IMR-90 (cell line): ENCODE measurements around the gene ASAP2. TPM values are rescaled to one million over a fixed set of nuclear protein-coding genes. Genes with fewer than 3 reads are reported as not detected.

Experiments used
- ATAC-seq: fragments of 200-7000 bp; cut with Tn5 transposase; 2 replicates; pipeline ENCODE4 v1.9.1; 2020; ENCODE audit warnings: low read depth, mild to moderate bottlenecking, moderate library complexity
- BruUV-seq: library from RNA; stranded (reverse); fragments of 400-500 nt; replicated peaks from 2 replicates; lab custom pipeline; 2021; lab: Mats Ljungman, UMichigan
- CTCF ChIA-PET: fragments of 300-600 bp; formaldehyde crosslinking; extraction: SDS; loops from one replicate; lab custom pipeline; 2021; ENCODE audit warnings: antibody characterized with exemption; lab: Yijun Ruan, JAX
- POLR2A ChIA-PET: fragments of 300-600 bp; sonication (Branson Sonifier 250); formaldehyde crosslinking; loops from one replicate; lab custom pipeline; 2022; ENCODE audit warnings: antibody characterized with exemption; ENCODE audit not compliant: unreplicated experiment; lab: Charles Lee
- DNase-seq: peaks from one replicate; pipeline ENCODE4 v3.0.0; 2013
- H2AFZ ChIP-seq: replicated peaks from 2 replicates; pipeline ENCODE3; 2013; ENCODE audit warnings: low read length, mild to moderate bottlenecking; ENCODE audit not compliant: poor library complexity
- H2AK5ac ChIP-seq: 2 replicates; pipeline ENCODE4 v1.6.1; 2013; ENCODE audit warnings: low read depth, low read length, inconsistent platforms
- H2AK9ac ChIP-seq: replicated peaks from 2 replicates; pipeline ENCODE3; 2013; ENCODE audit warnings: mild to moderate bottlenecking, low read depth, low read length, moderate library complexity; ENCODE audit not compliant: poor library complexity
- H2BK120ac ChIP-seq: 2 replicates; pipeline ENCODE4 v1.6.1; 2013; ENCODE audit warnings: low read depth, low read length, inconsistent platforms
- H2BK15ac ChIP-seq: 3 replicates; pipeline ENCODE4 v1.6.1; 2013; ENCODE audit warnings: low read depth, low read length, inconsistent platforms
- H2BK20ac ChIP-seq: 2 replicates; pipeline ENCODE4 v1.6.1; 2013; ENCODE audit warnings: low read depth, mild to moderate bottlenecking, inconsistent platforms, low read length, moderate library complexity
- H2BK5ac ChIP-seq: 2 replicates; pipeline ENCODE4 v1.6.1; 2013; ENCODE audit warnings: mild to moderate bottlenecking, low read depth, low read length, inconsistent platforms; ENCODE audit not compliant: poor library complexity, severe bottlenecking
- H3K14ac ChIP-seq: replicated peaks from 2 replicates; pipeline ENCODE4 v1.6.1; 2013; ENCODE audit warnings: low read depth, low read length, inconsistent platforms
- H3K18ac ChIP-seq: 2 replicates; pipeline ENCODE4 v1.6.1; 2013; ENCODE audit warnings: low read depth, low read length, control low read depth
- H3K23ac ChIP-seq: 2 replicates; pipeline ENCODE4 v1.6.1; 2013; ENCODE audit warnings: low read depth, low read length, inconsistent platforms
- H3K27ac ChIP-seq: 2 replicates; pipeline ENCODE4 v1.5.1; 2013; ENCODE audit warnings: mild to moderate bottlenecking, control low read depth, low read length; ENCODE audit not compliant: insufficient read depth
- H3K27me3 ChIP-seq: 2 replicates; pipeline ENCODE4 v1.6.1; 2013; ENCODE audit warnings: low read length; ENCODE audit not compliant: control insufficient read depth, insufficient read depth
- H3K36me3 ChIP-seq: 2 replicates; pipeline ENCODE4 v1.6.1; 2013; ENCODE audit warnings: low read length, mixed read lengths; ENCODE audit not compliant: control insufficient read depth, insufficient read depth
- H3K4ac ChIP-seq: 2 replicates; pipeline ENCODE4 v1.6.1; 2013; ENCODE audit warnings: low read depth, low read length, inconsistent platforms
- H3K4me1 ChIP-seq: 2 replicates; pipeline ENCODE4 v1.6.1; 2013; ENCODE audit warnings: low read length, mixed read lengths; ENCODE audit not compliant: control insufficient read depth, insufficient read depth
- H3K4me2 ChIP-seq: 2 replicates; pipeline ENCODE4 v1.6.1; 2013; ENCODE audit warnings: low read depth, mild to moderate bottlenecking, control low read depth, low read length, moderate library complexity
- H3K4me3 ChIP-seq: 2 replicates; pipeline ENCODE4 v1.5.1; 2013; ENCODE audit warnings: low read depth, mild to moderate bottlenecking, control low read depth, low read length, moderate library complexity; ENCODE audit not compliant: insufficient read depth
- H3K56ac ChIP-seq: 2 replicates; pipeline ENCODE4 v1.6.1; 2013; ENCODE audit warnings: low read length, inconsistent platforms; ENCODE audit not compliant: insufficient read depth; ENCODE audit errors: extremely low read depth
- H3K79me1 ChIP-seq, 2 experiments: 2 replicates each; pipeline ENCODE4 v1.6.1; 2013; ENCODE audit warnings: low read length in 2 of 2, inconsistent platforms in 1 of 2, low read depth in 1 of 2
- H3K9ac ChIP-seq: 2 replicates; pipeline ENCODE4 v1.6.1; 2013; ENCODE audit warnings: low read depth, low read length, control low read depth
- H3K9me1 ChIP-seq: 2 replicates; pipeline ENCODE4 v1.6.1; 2013; ENCODE audit warnings: low read length, inconsistent platforms; ENCODE audit not compliant: insufficient read depth
- H3K9me3 ChIP-seq: 2 replicates; pipeline ENCODE4 v1.6.1; 2013; ENCODE audit warnings: low read length; ENCODE audit not compliant: control insufficient read depth, insufficient read depth
- H4K20me1 ChIP-seq: 2 replicates; pipeline ENCODE4 v1.6.1; 2013; ENCODE audit warnings: low read length, inconsistent platforms; ENCODE audit not compliant: insufficient read depth
- H4K5ac ChIP-seq: 2 replicates; pipeline ENCODE4 v1.6.1; 2013; ENCODE audit warnings: mild to moderate bottlenecking, low read depth, low read length, control low read depth
- H4K8ac ChIP-seq, 2 experiments: 2 replicates each; pipeline ENCODE4 v1.6.1; 2013; ENCODE audit warnings: low read depth in 2 of 2, low read length in 2 of 2, control low read depth in 1 of 2, inconsistent platforms in 1 of 2
- H4K91ac ChIP-seq: 2 replicates; pipeline ENCODE4 v1.6.1; 2013; ENCODE audit warnings: low read depth, low read length, inconsistent platforms; ENCODE audit not compliant: insufficient read depth
- BHLHE40 ChIP-seq: fragments of 150-350 bp; IDR thresholded peaks from 2 replicates; pipeline ENCODE4 v1.6.1; 2016; ENCODE audit warnings: mild to moderate bottlenecking, low read depth, low read length
- CEBPB ChIP-seq: IDR thresholded peaks from 2 replicates; pipeline ENCODE4 v1.6.1; 2012; ENCODE audit warnings: low read depth, low read length, improper control_type of control experiment
- CHD1 ChIP-seq: IDR thresholded peaks from 2 replicates; pipeline ENCODE4 v1.6.1; 2012; ENCODE audit warnings: low read depth, low read length, improper control_type of control experiment
- CTCF ChIP-seq: conservative IDR thresholded peaks from 2 replicates; pipeline ENCODE4 v1.5.1; 2012; ENCODE audit warnings: mild to moderate bottlenecking, low read depth, low read length, improper control_type of control experiment
- ELK1 ChIP-seq: fragments of 150-350 bp; IDR thresholded peaks from 2 replicates; pipeline ENCODE4 v1.6.1; 2016; ENCODE audit warnings: low read depth, mild to moderate bottlenecking, low read length, moderate library complexity, borderline replicate concordance
- FOS ChIP-seq: fragments of 150-350 bp; IDR thresholded peaks from 2 replicates; pipeline ENCODE4 v1.6.1; 2016; ENCODE audit warnings: low read depth, low read length
- MAFK ChIP-seq: IDR thresholded peaks from 2 replicates; pipeline ENCODE4 v1.6.1; 2012; ENCODE audit warnings: low read depth, low read length, improper control_type of control experiment
- MAZ ChIP-seq: IDR thresholded peaks from 2 replicates; pipeline ENCODE4 v1.6.1; 2012; ENCODE audit warnings: low read depth, mild to moderate bottlenecking, low read length, improper control_type of control experiment, moderate library complexity, borderline replicate concordance
- MXI1 ChIP-seq: IDR thresholded peaks from 2 replicates; pipeline ENCODE4 v1.6.1; 2012; ENCODE audit warnings: low read depth, mild to moderate bottlenecking, low read length, moderate library complexity, borderline replicate concordance
- NFE2L2 ChIP-seq: fragments of 150-350 bp; IDR thresholded peaks from 2 replicates; pipeline ENCODE4 v1.6.1; 2016; ENCODE audit warnings: low read depth, mild to moderate bottlenecking, low read length
- POLR2A ChIP-seq: IDR thresholded peaks from 2 replicates; pipeline ENCODE4 v1.6.1; 2012; ENCODE audit warnings: mild to moderate bottlenecking, low read depth, low read length
- RAD21 ChIP-seq: IDR thresholded peaks from 2 replicates; pipeline ENCODE4 v1.6.1; 2012; ENCODE audit warnings: low read length, improper control_type of control experiment
- RCOR1 ChIP-seq: IDR thresholded peaks from 2 replicates; pipeline ENCODE4 v1.6.1; 2012; ENCODE audit warnings: mild to moderate bottlenecking, low read length, improper control_type of control experiment; ENCODE audit not compliant: insufficient replicate concordance
- RFX5 ChIP-seq: IDR thresholded peaks from 2 replicates; pipeline ENCODE4 v1.8.0; 2012; ENCODE audit warnings: low read depth, mild to moderate bottlenecking, low read length, moderate library complexity
- USF2 ChIP-seq: fragments of 150-350 bp; IDR thresholded peaks from 2 replicates; pipeline ENCODE4 v1.6.1; 2017; ENCODE audit warnings: mild to moderate bottlenecking, antibody characterized with exemption, low read length, low read depth
- WGBS, 2 experiments: methylation state at CpG; one replicate each; pipeline versions ENCODE4 v1.1.5 to v1.1.7; 2013; ENCODE audit warnings: missing lambda C conversion rate in 2 of 2; ENCODE audit not compliant: insufficient read length in 1 of 2; ENCODE audit errors: extremely low coverage in 2 of 2; 5-methylcytosine and 5-hydroxymethylcytosine counted together
- dilution Hi-C: fragments of 300-500 bp; cut with HindIII; formaldehyde crosslinking; loops from one replicate; pipeline ENCODE4 v1.14.3; 2018; ENCODE audit warnings: low sequenced_read_pairs; ENCODE audit not compliant: unreplicated experiment
- in situ Hi-C: fragments of 300-500 bp; cut with MboI; formaldehyde crosslinking; loops from 3 replicates; pipeline ENCODE4 v1.14.3; 2019; ENCODE audit warnings: low sequenced_read_pairs, inconsistent platforms, mixed read lengths
- intact Hi-C: fragments of 100-400 bp; cut with micrococcal nuclease; formaldehyde crosslinking; loops from 2 replicates; pipeline ENCODE4 v1.10.0; 2022
- polyA plus RNA-seq, 3 experiments: library from polyadenylated mRNA; depleted of rRNA; stranded (reverse); fragments of >200 nt; gene quantifications; 2 replicates each; pipeline ENCODE4 v1.2.3, GENCODE V29; 2012; ENCODE audit warnings: low replicate concordance in 1 of 3
- total RNA-seq: library from RNA; depleted of rRNA; stranded (reverse); fragments of >200 nt; gene quantifications from 2 replicates; pipeline ENCODE4 v1.2.3, GENCODE V29; 2012

Gene ASAP2
- total and polyA plus RNA-seq, 2 of the 4 experiments (the other 2 are of a cell fraction) = 19.7 to 28.1 TPM

- H4K5ac ChIP-seq = no peak overlapping the region
- dilution Hi-C loops (no loop called here), intact Hi-C loops (no loop called here), in situ Hi-C loops (loop anchor here (10.0 to 25.0 kb wide), 3 partner anchors 127 to 470 kb away; partner anchors contain the start of gene ASAP2)
- no peak overlapping the region for H2BK5ac ChIP-seq
- H3K18ac ChIP-seq = no peak overlapping the region
- no peak overlapping the region for H3K4me3 ChIP-seq
- no peak overlapping the region for H3K14ac ChIP-seq
- peaks cover 22% of the 10 kb centered on the region for H3K36me3 ChIP-seq
- 90% methylated on average over 8 of the region's 13 CpGs; no CpG with 5 or more reads in 1 of the 2 experiments for WGBS, 2 experiments
- H2BK120ac ChIP-seq = no peak overlapping the region
- no peak overlapping the region for H3K4ac ChIP-seq
- no peak overlapping the region for H3K9ac ChIP-seq
- no peak overlapping the region; the same call in 1 of the 2 replicates for H2BK20ac ChIP-seq
- no peaks in the 10 kb centered on the region for H3K27me3 ChIP-seq
- H3K79me1 ChIP-seq = peaks cover 32 to 75% of the 10 kb centered on the region in 2 experiments
- no peak overlapping the region for H3K4me2 ChIP-seq
- H4K8ac ChIP-seq = no peak overlapping the region
- BruUV-seq = no TSS peak
- CTCF ChIA-PET = interaction anchor here (0.6 to 1.1 kb wide), 4 partner anchors 110 to 221 kb away, joined by 3 read pairs; no protein-coding TSS in a partner anchor
- H4K91ac ChIP-seq = 0 out of 2 replicates have a peak overlapping the region, but pooled peaks have one; percentile 4
- H2AK5ac ChIP-seq = no peak overlapping the region; the same call in 1 of the 2 replicates
- DNase-seq = no peak
- no peak overlapping the region for H3K23ac ChIP-seq
- no peak overlapping the region for H3K56ac ChIP-seq
- POLR2A ChIA-PET = no interaction called here
- H3K9me3 ChIP-seq = no peaks in the 10 kb centered on the region
- H3K27ac ChIP-seq = no peak overlapping the region
- H3K9me1 ChIP-seq = peaks cover 22% of the 10 kb centered on the region
- H4K20me1 ChIP-seq = peaks cover 11% of the 10 kb centered on the region
- H3K4me1 ChIP-seq = peaks cover 14% of the 10 kb centered on the region
- no peak overlapping the region for H2BK15ac ChIP-seq
- H2AFZ ChIP-seq = no peak overlapping the region
- no peak overlapping the region for H2AK9ac ChIP-seq
- no peak for ATAC-seq
- TF ChIP-seq NFE2L2 = no peak
- no peak for TF ChIP-seq MAZ
- TF ChIP-seq USF2 = no peak
- no peak for TF ChIP-seq RFX5
- TF ChIP-seq FOS = no peak
- no peak for TF ChIP-seq MXI1
- TF ChIP-seq RCOR1 = no peak
- no peak for TF ChIP-seq CEBPB
- TF ChIP-seq MAFK = no peak
- no peak for TF ChIP-seq POLR2A
- no peak for TF ChIP-seq BHLHE40
- no peak for TF ChIP-seq RAD21
- no peak for TF ChIP-seq CHD1
- TF ChIP-seq ELK1 = no peak
- no peak for TF ChIP-seq CTCF
Observed at GRCh38 chr2:9332136-9332852, 125.7 kb downstream of the ASAP2 start.
